NCI-H526 (cell line): ENCODE data around the gene SRP9.
A peak's percentile ranks its signal among the peaks of the same experiment; 100 is the strongest.
"Not testable (repeated sequence)": the region's sequence is repeated elsewhere in the genome, so short reads cannot be mapped to it uniquely, and the experiment has no call there.

ENCODE experiments used
- DNase-seq, 2 experiments: peaks; one replicate each; lab custom pipeline; 2025; lab: John Stamatoyannopoulos, UW

The SRP9 gene

GRCh38 chr1:225814381-225814780 lies 36.8 kb downstream of the SRP9 start:
- DNase-seq, result no peak

- not testable (repeated sequence) for DNase-seq
Observed at GRCh38 chr1:225815090-225815489, 37.5 kb downstream of the SRP9 start.

- DNase-seq, result no peak
Observed at GRCh38 chr1:225815526-225816178, 38.0 kb downstream of the SRP9 start.

- no peak for DNase-seq
Observed at GRCh38 chr1:225816643-225817538, 39.3 kb downstream of the SRP9 start.

GRCh38 chr1:225817611-225818061 lies 40.0 kb downstream of the SRP9 start:
- DNase-seq, result no peak

GRCh38 chr1:225818229-225818628 lies 40.6 kb downstream of the SRP9 start:
- DNase-seq, result no peak

GRCh38 chr1:225819346-225820192 lies 41.9 kb downstream of the SRP9 start:
- DNase-seq, result no peak

- DNase-seq, result no peak
Observed at GRCh38 chr1:225820522-225821120, 43.0 kb downstream of the SRP9 start.

GRCh38 chr1:225822655-225823403 lies 45.2 kb downstream of the SRP9 start:
- DNase-seq, result no peak

GRCh38 chr1:225823811-225824261 lies 46.2 kb downstream of the SRP9 start:
- no peak for DNase-seq

- DNase-seq, result peak; percentile 41 to 68
Observed at GRCh38 chr1:225824533-225824941, 46.9 kb downstream of the SRP9 start.

- peak in 1 of 2 experiments; percentile 43 for DNase-seq
Observed at GRCh38 chr1:225825078-225825477, 47.5 kb downstream of the SRP9 start.

GRCh38 chr1:225825607-225826007 lies 48.0 kb downstream of the SRP9 start:
- DNase-seq, result peak in 1 of 2 experiments; percentile 43

- DNase-seq, result no peak
Observed at GRCh38 chr1:225827076-225827475, 49.5 kb downstream of the SRP9 start.

- DNase-seq, result no peak
Observed at GRCh38 chr1:225828706-225829345, 51.2 kb downstream of the SRP9 start.

GRCh38 chr1:225830841-225831240 lies 53.2 kb downstream of the SRP9 start:
- DNase-seq, result no peak

GRCh38 chr1:225834417-225835329 lies 57.0 kb downstream of the SRP9 start:
- DNase-seq, result no peak

- no peak for DNase-seq
Observed at GRCh38 chr1:225835856-225836255, 58.2 kb downstream of the SRP9 start.

GRCh38 chr1:225836296-225836695 lies 58.7 kb downstream of the SRP9 start:
- DNase-seq, result not testable (repeated sequence)
